ENCODE data around the gene CWC15. TPM values are rescaled to one million over a fixed set of nuclear protein-coding genes. Genes with fewer than 3 reads are reported as not detected.

The CWC15 gene
- total RNA-seq, 1 donor from 2014 or later: 87.6 TPM

- peak overlapping the region; percentile 94 for H3K4me3 Mint-ChIP-seq
- H3K27ac Mint-ChIP-seq: peak overlapping the region; percentile 93
- DNase-seq: no peak
- peaks cover 36% of the 10 kb centered on the region for H3K36me3 Mint-ChIP-seq (ENCODE audit: low read depth)
- no peaks in the 10 kb centered on the region for H3K27me3 Mint-ChIP-seq
- H3K4me1 Mint-ChIP-seq: peaks cover 33% of the 10 kb centered on the region
- H3K9me3 Mint-ChIP-seq: peaks cover 6% of the 10 kb centered on the region
- intact Hi-C loops (cut with micrococcal nuclease): loop anchor here (1.0 to 10.0 kb wide), 6 partner anchors 96 to 1188 kb away; partner anchors contain the start of genes ENDOD1, FAM76B, FUT4 and MED17
Observed at GRCh38 chr11:94972700-94973098, 657 bp downstream of the CWC15 start.

GRCh38 chr11:94968334-94968958 is 4.9 kb downstream of the CWC15 start:
- Mint-ChIP-seq H3K4me3 (no peak overlapping the region), H3K4me1 (peaks cover 26% of the 10 kb centered on the region), H3K27ac (no peak overlapping the region), H3K27me3 (no peaks in the 10 kb centered on the region), H3K9me3 (no peaks in the 10 kb centered on the region), H3K36me3 (ENCODE audit: low read depth) (peaks cover 70% of the 10 kb centered on the region)
- DNase-seq: no peak
- intact Hi-C loops (cut with micrococcal nuclease): loop anchor here (10.0 kb wide), 1 partner anchor 344 kb away; no protein-coding TSS in a partner anchor

- Mint-ChIP-seq H3K4me1 (peaks cover 12% of the 10 kb centered on the region), H3K27ac (no peak overlapping the region), H3K4me3 (no peak overlapping the region), H3K27me3 (no peaks in the 10 kb centered on the region), H3K9me3 (no peaks in the 10 kb centered on the region), H3K36me3 (ENCODE audit: low read depth) (peaks cover 70% of the 10 kb centered on the region)
- no peak for DNase-seq
- intact Hi-C loops (cut with micrococcal nuclease): loop anchor here (10.0 kb wide), 1 partner anchor 340 kb away; no protein-coding TSS in a partner anchor
Observed at GRCh38 chr11:94964934-94965333, 8.4 kb downstream of the CWC15 start.

- Mint-ChIP-seq H3K36me3 (ENCODE audit: low read depth) (peaks cover 46% of the 10 kb centered on the region), H3K9me3 (no peaks in the 10 kb centered on the region), H3K4me3 (no peak overlapping the region), H3K27ac (no peak overlapping the region), H3K4me1 (peaks cover 8% of the 10 kb centered on the region), H3K27me3 (no peaks in the 10 kb centered on the region)
- DNase-seq: no peak
- intact Hi-C loops (cut with micrococcal nuclease): loop anchor here (10.0 kb wide), 1 partner anchor 336 kb away; no protein-coding TSS in a partner anchor
Observed at GRCh38 chr11:94961255-94961654, 12.1 kb downstream of the CWC15 start.

- no peaks in the 10 kb centered on the region for H3K9me3 Mint-ChIP-seq
- intact Hi-C loops (cut with micrococcal nuclease): loop anchor here (10.0 kb wide), 1 partner anchor 336 kb away; no protein-coding TSS in a partner anchor
- H3K27ac Mint-ChIP-seq: no peak overlapping the region
- no peak for DNase-seq
- H3K4me3 Mint-ChIP-seq: no peak overlapping the region
- H3K27me3 Mint-ChIP-seq: no peaks in the 10 kb centered on the region
- H3K36me3 Mint-ChIP-seq (ENCODE audit: low read depth): peaks cover 38% of the 10 kb centered on the region
- H3K4me1 Mint-ChIP-seq: peaks cover 6% of the 10 kb centered on the region
Observed at GRCh38 chr11:94960488-94960887, 12.9 kb downstream of the CWC15 start.

- no peak overlapping the region for H3K4me3 Mint-ChIP-seq
- intact Hi-C loops (cut with micrococcal nuclease): no loop called here
- peaks cover 26% of the 10 kb centered on the region for H3K36me3 Mint-ChIP-seq (ENCODE audit: low read depth)
- H3K27me3 Mint-ChIP-seq: peaks cover 3% of the 10 kb centered on the region
- peak; percentile 52 for DNase-seq
- no peaks in the 10 kb centered on the region for H3K9me3 Mint-ChIP-seq
- no peak overlapping the region for H3K27ac Mint-ChIP-seq
- no peaks in the 10 kb centered on the region for H3K4me1 Mint-ChIP-seq
Observed at GRCh38 chr11:94959179-94959578, 14.2 kb downstream of the CWC15 start.

- H3K4me1 Mint-ChIP-seq: no peaks in the 10 kb centered on the region
- H3K9me3 Mint-ChIP-seq: no peaks in the 10 kb centered on the region
- H3K4me3 Mint-ChIP-seq: no peak overlapping the region
- intact Hi-C loops (cut with micrococcal nuclease): no loop called here
- peak; percentile 45 for DNase-seq
- H3K27ac Mint-ChIP-seq: no peak overlapping the region
- H3K36me3 Mint-ChIP-seq (ENCODE audit: low read depth): peaks cover 19% of the 10 kb centered on the region
- peaks cover 10% of the 10 kb centered on the region for H3K27me3 Mint-ChIP-seq
Observed at GRCh38 chr11:94958121-94958696, 15.1 kb downstream of the CWC15 start.

GRCh38 chr11:94956963-94957362 is 16.4 kb downstream of the CWC15 start:
- no peak overlapping the region for H3K4me3 Mint-ChIP-seq
- no peaks in the 10 kb centered on the region for H3K4me1 Mint-ChIP-seq
- H3K36me3 Mint-ChIP-seq (ENCODE audit: low read depth): peaks cover 13% of the 10 kb centered on the region
- DNase-seq: peak; percentile 45
- peaks cover 10% of the 10 kb centered on the region for H3K27me3 Mint-ChIP-seq
- intact Hi-C loops (cut with micrococcal nuclease): no loop called here
- H3K27ac Mint-ChIP-seq: no peak overlapping the region
- no peaks in the 10 kb centered on the region for H3K9me3 Mint-ChIP-seq

- no peak overlapping the region for H3K27ac Mint-ChIP-seq
- H3K4me3 Mint-ChIP-seq: no peak overlapping the region
- no peaks in the 10 kb centered on the region for H3K4me1 Mint-ChIP-seq
- no peak for DNase-seq
- peaks cover 15% of the 10 kb centered on the region for H3K27me3 Mint-ChIP-seq
- intact Hi-C loops (cut with micrococcal nuclease): no loop called here
- no peaks in the 10 kb centered on the region for H3K9me3 Mint-ChIP-seq
- H3K36me3 Mint-ChIP-seq (ENCODE audit: low read depth): peaks cover 4% of the 10 kb centered on the region
Observed at GRCh38 chr11:94954753-94955152, 18.6 kb downstream of the CWC15 start.

- Mint-ChIP-seq H3K27me3 (peaks cover 10% of the 10 kb centered on the region), H3K27ac (no peak overlapping the region), H3K36me3 (ENCODE audit: low read depth) (no peaks in the 10 kb centered on the region), H3K9me3 (no peaks in the 10 kb centered on the region), H3K4me1 (peaks cover 3% of the 10 kb centered on the region), H3K4me3 (no peak overlapping the region)
- intact Hi-C loops (cut with micrococcal nuclease): no loop called here
- DNase-seq: no peak
Observed at GRCh38 chr11:94948070-94948617, 25.2 kb downstream of the CWC15 start.

GRCh38 chr11:94946812-94947211 is 26.5 kb downstream of the CWC15 start:
- no peak overlapping the region for H3K4me3 Mint-ChIP-seq

GRCh38 chr11:94941131-94941530 is 32.2 kb downstream of the CWC15 start:
- DNase-seq: no peak

More at GRCh38 chr11:94946812-94947211, 26.5 kb downstream of the CWC15 start:
- DNase-seq: no peak
- H3K27me3 Mint-ChIP-seq: peaks cover 9% of the 10 kb centered on the region
- no peaks in the 10 kb centered on the region for H3K36me3 Mint-ChIP-seq (ENCODE audit: low read depth)
- peaks cover 3% of the 10 kb centered on the region for H3K4me1 Mint-ChIP-seq
- H3K9me3 Mint-ChIP-seq: no peaks in the 10 kb centered on the region
- intact Hi-C loops (cut with micrococcal nuclease): no loop called here
- H3K27ac Mint-ChIP-seq: no peak overlapping the region

GRCh38 chr11:94939346-94939745 is 34.0 kb downstream of the CWC15 start:
- H3K4me3 Mint-ChIP-seq: no peak overlapping the region
- H3K27me3 Mint-ChIP-seq: peaks cover 8% of the 10 kb centered on the region
- no peak for DNase-seq
- H3K9me3 Mint-ChIP-seq: no peaks in the 10 kb centered on the region
- intact Hi-C loops (cut with micrococcal nuclease): no loop called here
- no peaks in the 10 kb centered on the region for H3K36me3 Mint-ChIP-seq (ENCODE audit: low read depth)
- H3K27ac Mint-ChIP-seq: no peak overlapping the region
- peaks cover 7% of the 10 kb centered on the region for H3K4me1 Mint-ChIP-seq

More at GRCh38 chr11:94941131-94941530, 32.2 kb downstream of the CWC15 start:
- no peaks in the 10 kb centered on the region for H3K4me1 Mint-ChIP-seq
- no peak overlapping the region for H3K27ac Mint-ChIP-seq
- H3K9me3 Mint-ChIP-seq: no peaks in the 10 kb centered on the region
- intact Hi-C loops (cut with micrococcal nuclease): no loop called here
- H3K4me3 Mint-ChIP-seq: no peak overlapping the region
- peaks cover 10% of the 10 kb centered on the region for H3K27me3 Mint-ChIP-seq
- no peaks in the 10 kb centered on the region for H3K36me3 Mint-ChIP-seq (ENCODE audit: low read depth)

Measured in activated CD4-positive, alpha-beta T cell treated with anti-CD3 and anti-CD28 coated beads, Interleukin-2, amount 10 ng/mL, durations not matched to agents 24 days and 14 days (primary cell).